Omental fat pad (tissue), 4 donors: ENCODE results near the gene RIOK1. TPM values are rescaled to one million over a fixed set of nuclear protein-coding genes. Genes with fewer than 3 reads are reported as not detected.
A peak's percentile ranks its signal among the peaks of the same experiment; 100 is the strongest.

Experiments used
- ATAC-seq: fragments of 150-250 bp; one replicate; pipeline ENCODE4 v1.9.1; 2016; ENCODE audit warnings: mild to moderate bottlenecking, moderate library complexity; ENCODE audit not compliant: low FRiP score
- DNase-seq: peaks from one replicate; pipeline ENCODE4 v3.0.0-alpha.2; 2019; ENCODE audit warnings: low spot score
- total RNA-seq, 4 donors: library from RNA; depleted of rRNA; stranded (reverse); fragments of >200 nt; gene quantifications; one replicate each; pipeline ENCODE4 v1.1.0, GENCODE V29; 2016
- TF ChIP-seq, protein P1 (sequence below), 3 donors: fragments of 450-650 bp; IDR thresholded peaks; one replicate each; pipeline ENCODE4 v1.5.1; 2016 to 2017; ENCODE audit warnings: antibody characterized with exemption in 3 of 3, mild to moderate bottlenecking in 3 of 3, moderate library complexity in 2 of 3

RIOK1 gene
- total RNA-seq, 4 donors from 2014 or later: 18.1 to 44.8 (median 23.7) TPM

DNA sequence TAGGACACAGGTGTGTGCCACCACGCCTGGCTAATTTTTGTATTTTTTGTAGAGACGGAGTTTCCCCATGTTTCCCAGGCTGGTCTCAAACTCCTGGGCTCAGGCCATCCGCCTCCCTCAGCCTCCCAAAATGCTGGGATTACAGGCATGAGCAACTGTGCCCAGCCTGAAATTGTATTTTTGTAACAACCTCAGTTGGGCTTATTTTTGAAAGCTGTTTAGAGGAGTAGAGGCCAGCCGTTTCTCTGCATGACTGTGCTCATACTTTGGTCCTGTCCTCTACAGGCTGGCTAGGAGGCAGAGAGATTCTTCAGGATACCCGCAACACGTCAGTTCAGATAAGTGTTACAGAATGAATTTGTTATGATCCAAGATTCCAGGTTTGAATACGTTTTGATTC, 22.2 kb upstream of the RIOK1 start:
- no peak for ATAC-seq
- TF ChIP-seq, protein P1, sequence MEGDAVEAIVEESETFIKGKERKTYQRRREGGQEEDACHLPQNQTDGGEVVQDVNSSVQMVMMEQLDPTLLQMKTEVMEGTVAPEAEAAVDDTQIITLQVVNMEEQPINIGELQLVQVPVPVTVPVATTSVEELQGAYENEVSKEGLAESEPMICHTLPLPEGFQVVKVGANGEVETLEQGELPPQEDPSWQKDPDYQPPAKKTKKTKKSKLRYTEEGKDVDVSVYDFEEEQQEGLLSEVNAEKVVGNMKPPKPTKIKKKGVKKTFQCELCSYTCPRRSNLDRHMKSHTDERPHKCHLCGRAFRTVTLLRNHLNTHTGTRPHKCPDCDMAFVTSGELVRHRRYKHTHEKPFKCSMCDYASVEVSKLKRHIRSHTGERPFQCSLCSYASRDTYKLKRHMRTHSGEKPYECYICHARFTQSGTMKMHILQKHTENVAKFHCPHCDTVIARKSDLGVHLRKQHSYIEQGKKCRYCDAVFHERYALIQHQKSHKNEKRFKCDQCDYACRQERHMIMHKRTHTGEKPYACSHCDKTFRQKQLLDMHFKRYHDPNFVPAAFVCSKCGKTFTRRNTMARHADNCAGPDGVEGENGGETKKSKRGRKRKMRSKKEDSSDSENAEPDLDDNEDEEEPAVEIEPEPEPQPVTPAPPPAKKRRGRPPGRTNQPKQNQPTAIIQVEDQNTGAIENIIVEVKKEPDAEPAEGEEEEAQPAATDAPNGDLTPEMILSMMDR (IDR thresholded peaks at IDR 0.05): no peak
- no peak for DNase-seq

DNA sequence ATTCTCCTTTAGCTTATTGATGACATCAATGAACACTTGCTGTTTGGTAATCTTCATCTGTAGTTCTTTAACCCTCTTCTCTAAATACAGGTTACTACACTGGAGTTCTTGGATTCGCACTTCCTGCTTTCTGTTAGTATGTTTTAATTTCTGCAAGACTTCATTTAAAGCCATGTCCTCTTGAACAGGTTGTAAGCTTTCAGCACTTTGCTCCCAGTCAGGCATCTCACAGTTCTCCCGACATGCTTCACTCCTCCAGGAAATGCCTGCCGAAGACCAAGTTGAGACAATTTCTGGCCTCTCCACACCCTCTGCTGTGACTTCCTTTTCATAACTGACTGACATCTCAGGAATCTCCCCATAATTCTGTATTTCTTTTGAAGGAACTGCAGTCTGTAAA, 15.9 kb upstream of the RIOK1 start:
- TF ChIP-seq, protein P1 (IDR thresholded peaks at IDR 0.05): no peak
- no peak for DNase-seq
- ATAC-seq: no peak

DNA sequence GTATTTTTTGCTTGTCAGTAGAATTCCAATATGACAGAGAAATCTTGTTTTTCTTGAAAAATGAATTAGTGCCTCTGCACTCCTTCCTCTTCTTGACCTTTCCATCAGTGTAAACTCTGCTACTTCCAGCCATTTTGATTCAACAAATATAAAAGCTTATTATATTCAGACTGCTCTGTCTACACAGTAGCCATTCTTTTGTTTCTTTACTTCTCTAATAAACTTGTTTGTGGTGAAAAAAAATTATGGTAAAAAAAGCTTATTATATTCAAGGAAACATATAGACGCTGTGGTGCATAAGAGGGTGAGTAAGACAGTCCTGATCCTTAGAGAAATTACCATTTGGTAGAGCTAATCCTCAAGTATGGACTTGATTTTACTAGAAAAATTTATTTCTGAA, 11.6 kb upstream of the RIOK1 start:
- no peak for ATAC-seq
- TF ChIP-seq, protein P1 (IDR thresholded peaks at IDR 0.05): no peak
- DNase-seq: no peak

DNA sequence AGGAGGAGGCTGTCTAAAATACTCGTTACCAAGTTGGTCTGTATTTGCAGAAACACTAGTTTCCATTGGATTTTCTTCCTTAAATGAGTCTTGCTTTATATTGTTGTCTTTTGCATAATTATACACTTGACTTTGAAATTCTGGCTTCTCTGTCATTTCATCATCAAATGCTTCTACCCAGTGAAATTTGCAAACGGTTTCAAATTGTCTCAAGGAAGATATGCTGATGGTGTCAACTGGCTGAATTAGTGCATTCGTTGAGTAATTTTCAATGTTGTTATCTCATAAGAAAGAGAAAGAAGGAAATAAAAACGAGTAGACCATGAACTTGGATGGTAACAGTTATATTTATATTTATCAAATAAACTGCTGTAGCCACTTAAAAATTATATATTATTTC, 10.9 kb upstream of the RIOK1 start:
- TF ChIP-seq, protein P1 (IDR thresholded peaks at IDR 0.05): no peak
- DNase-seq (no peak), ATAC-seq (no peak)

- ATAC-seq (no peak), DNase-seq (no peak)
- TF ChIP-seq, protein P1 (IDR thresholded peaks at IDR 0.05): no peak
Measured at GRCh38 chr6:7381092-7381491, 8.5 kb upstream of the RIOK1 start.

DNA sequence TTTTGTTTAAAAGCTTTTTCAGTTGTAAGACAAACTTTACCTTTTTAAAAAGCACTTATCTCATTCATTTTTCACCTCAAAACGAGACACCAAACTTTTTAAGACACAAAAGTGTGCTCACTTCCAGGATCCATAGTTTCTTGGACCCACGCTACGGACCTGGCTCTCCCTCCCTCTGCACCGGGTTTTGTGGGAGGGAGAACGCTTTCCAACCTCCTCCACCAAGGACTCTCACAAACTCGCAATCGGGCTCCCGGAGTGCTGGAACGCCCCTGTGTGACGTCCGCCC, 502 bp upstream of the RIOK1 start:
- ATAC-seq (no peak), DNase-seq (peak; percentile 56)
- TF ChIP-seq, protein P1 (IDR thresholded peaks at IDR 0.05): no peak

GRCh38 chr6:7390226-7390878, 744 bp downstream of the RIOK1 start:
- TF ChIP-seq, protein P1 (IDR thresholded peaks at IDR 0.05): no peak
- ATAC-seq (no peak), DNase-seq (no peak)
